IMR-90 (cell line): ENCODE results near the gene AGBL1. TPM values are rescaled to one million over a fixed set of nuclear protein-coding genes. Genes with fewer than 3 reads are reported as not detected.

Experiments used
- ATAC-seq: fragments of 200-7000 bp; cut with Tn5 transposase; 2 replicates; pipeline ENCODE4 v1.9.1; 2020; ENCODE audit warnings: low read depth, mild to moderate bottlenecking, moderate library complexity
- BruUV-seq: library from RNA; stranded (reverse); fragments of 400-500 nt; replicated peaks from 2 replicates; lab custom pipeline; 2021; lab: Mats Ljungman, UMichigan
- CTCF ChIA-PET: fragments of 300-600 bp; formaldehyde crosslinking; extraction: SDS; loops from one replicate; lab custom pipeline; 2021; ENCODE audit warnings: antibody characterized with exemption; lab: Yijun Ruan, JAX
- POLR2A ChIA-PET: fragments of 300-600 bp; sonication (Branson Sonifier 250); formaldehyde crosslinking; loops from one replicate; lab custom pipeline; 2022; ENCODE audit warnings: antibody characterized with exemption; ENCODE audit not compliant: unreplicated experiment; lab: Charles Lee
- DNase-seq: peaks from one replicate; pipeline ENCODE4 v3.0.0; 2013
- H2AFZ ChIP-seq: replicated peaks from 2 replicates; pipeline ENCODE3; 2013; ENCODE audit warnings: low read length, mild to moderate bottlenecking; ENCODE audit not compliant: poor library complexity
- H2AK5ac ChIP-seq: 2 replicates; pipeline ENCODE4 v1.6.1; 2013; ENCODE audit warnings: low read depth, low read length, inconsistent platforms
- H2AK9ac ChIP-seq: replicated peaks from 2 replicates; pipeline ENCODE3; 2013; ENCODE audit warnings: mild to moderate bottlenecking, low read depth, low read length, moderate library complexity; ENCODE audit not compliant: poor library complexity
- H2BK120ac ChIP-seq: 2 replicates; pipeline ENCODE4 v1.6.1; 2013; ENCODE audit warnings: low read depth, low read length, inconsistent platforms
- H2BK15ac ChIP-seq: 3 replicates; pipeline ENCODE4 v1.6.1; 2013; ENCODE audit warnings: low read depth, low read length, inconsistent platforms
- H2BK20ac ChIP-seq: 2 replicates; pipeline ENCODE4 v1.6.1; 2013; ENCODE audit warnings: low read depth, mild to moderate bottlenecking, inconsistent platforms, low read length, moderate library complexity
- H2BK5ac ChIP-seq: 2 replicates; pipeline ENCODE4 v1.6.1; 2013; ENCODE audit warnings: mild to moderate bottlenecking, low read depth, low read length, inconsistent platforms; ENCODE audit not compliant: poor library complexity, severe bottlenecking
- H3K14ac ChIP-seq: replicated peaks from 2 replicates; pipeline ENCODE4 v1.6.1; 2013; ENCODE audit warnings: low read depth, low read length, inconsistent platforms
- H3K18ac ChIP-seq: 2 replicates; pipeline ENCODE4 v1.6.1; 2013; ENCODE audit warnings: low read depth, low read length, control low read depth
- H3K23ac ChIP-seq: 2 replicates; pipeline ENCODE4 v1.6.1; 2013; ENCODE audit warnings: low read depth, low read length, inconsistent platforms
- H3K27ac ChIP-seq: 2 replicates; pipeline ENCODE4 v1.5.1; 2013; ENCODE audit warnings: mild to moderate bottlenecking, control low read depth, low read length; ENCODE audit not compliant: insufficient read depth
- H3K27me3 ChIP-seq: 2 replicates; pipeline ENCODE4 v1.6.1; 2013; ENCODE audit warnings: low read length; ENCODE audit not compliant: control insufficient read depth, insufficient read depth
- H3K36me3 ChIP-seq: 2 replicates; pipeline ENCODE4 v1.6.1; 2013; ENCODE audit warnings: low read length, mixed read lengths; ENCODE audit not compliant: control insufficient read depth, insufficient read depth
- H3K4ac ChIP-seq: 2 replicates; pipeline ENCODE4 v1.6.1; 2013; ENCODE audit warnings: low read depth, low read length, inconsistent platforms
- H3K4me1 ChIP-seq: 2 replicates; pipeline ENCODE4 v1.6.1; 2013; ENCODE audit warnings: low read length, mixed read lengths; ENCODE audit not compliant: control insufficient read depth, insufficient read depth
- H3K4me2 ChIP-seq: 2 replicates; pipeline ENCODE4 v1.6.1; 2013; ENCODE audit warnings: low read depth, mild to moderate bottlenecking, control low read depth, low read length, moderate library complexity
- H3K4me3 ChIP-seq: 2 replicates; pipeline ENCODE4 v1.5.1; 2013; ENCODE audit warnings: low read depth, mild to moderate bottlenecking, control low read depth, low read length, moderate library complexity; ENCODE audit not compliant: insufficient read depth
- H3K56ac ChIP-seq: 2 replicates; pipeline ENCODE4 v1.6.1; 2013; ENCODE audit warnings: low read length, inconsistent platforms; ENCODE audit not compliant: insufficient read depth; ENCODE audit errors: extremely low read depth
- H3K79me1 ChIP-seq, 2 experiments: 2 replicates each; pipeline ENCODE4 v1.6.1; 2013; ENCODE audit warnings: low read length in 2 of 2, inconsistent platforms in 1 of 2, low read depth in 1 of 2
- H3K9ac ChIP-seq: 2 replicates; pipeline ENCODE4 v1.6.1; 2013; ENCODE audit warnings: low read depth, low read length, control low read depth
- H3K9me1 ChIP-seq: 2 replicates; pipeline ENCODE4 v1.6.1; 2013; ENCODE audit warnings: low read length, inconsistent platforms; ENCODE audit not compliant: insufficient read depth
- H3K9me3 ChIP-seq: 2 replicates; pipeline ENCODE4 v1.6.1; 2013; ENCODE audit warnings: low read length; ENCODE audit not compliant: control insufficient read depth, insufficient read depth
- H4K20me1 ChIP-seq: 2 replicates; pipeline ENCODE4 v1.6.1; 2013; ENCODE audit warnings: low read length, inconsistent platforms; ENCODE audit not compliant: insufficient read depth
- H4K5ac ChIP-seq: 2 replicates; pipeline ENCODE4 v1.6.1; 2013; ENCODE audit warnings: mild to moderate bottlenecking, low read depth, low read length, control low read depth
- H4K8ac ChIP-seq, 2 experiments: 2 replicates each; pipeline ENCODE4 v1.6.1; 2013; ENCODE audit warnings: low read depth in 2 of 2, low read length in 2 of 2, control low read depth in 1 of 2, inconsistent platforms in 1 of 2
- H4K91ac ChIP-seq: 2 replicates; pipeline ENCODE4 v1.6.1; 2013; ENCODE audit warnings: low read depth, low read length, inconsistent platforms; ENCODE audit not compliant: insufficient read depth
- BHLHE40 ChIP-seq: fragments of 150-350 bp; IDR thresholded peaks from 2 replicates; pipeline ENCODE4 v1.6.1; 2016; ENCODE audit warnings: mild to moderate bottlenecking, low read depth, low read length
- CEBPB ChIP-seq: IDR thresholded peaks from 2 replicates; pipeline ENCODE4 v1.6.1; 2012; ENCODE audit warnings: low read depth, low read length, improper control_type of control experiment
- CHD1 ChIP-seq: IDR thresholded peaks from 2 replicates; pipeline ENCODE4 v1.6.1; 2012; ENCODE audit warnings: low read depth, low read length, improper control_type of control experiment
- ELK1 ChIP-seq: fragments of 150-350 bp; IDR thresholded peaks from 2 replicates; pipeline ENCODE4 v1.6.1; 2016; ENCODE audit warnings: low read depth, mild to moderate bottlenecking, low read length, moderate library complexity, borderline replicate concordance
- FOS ChIP-seq: fragments of 150-350 bp; IDR thresholded peaks from 2 replicates; pipeline ENCODE4 v1.6.1; 2016; ENCODE audit warnings: low read depth, low read length
- MAFK ChIP-seq: IDR thresholded peaks from 2 replicates; pipeline ENCODE4 v1.6.1; 2012; ENCODE audit warnings: low read depth, low read length, improper control_type of control experiment
- MAZ ChIP-seq: IDR thresholded peaks from 2 replicates; pipeline ENCODE4 v1.6.1; 2012; ENCODE audit warnings: low read depth, mild to moderate bottlenecking, low read length, improper control_type of control experiment, moderate library complexity, borderline replicate concordance
- MXI1 ChIP-seq: IDR thresholded peaks from 2 replicates; pipeline ENCODE4 v1.6.1; 2012; ENCODE audit warnings: low read depth, mild to moderate bottlenecking, low read length, moderate library complexity, borderline replicate concordance
- NFE2L2 ChIP-seq: fragments of 150-350 bp; IDR thresholded peaks from 2 replicates; pipeline ENCODE4 v1.6.1; 2016; ENCODE audit warnings: low read depth, mild to moderate bottlenecking, low read length
- POLR2A ChIP-seq: IDR thresholded peaks from 2 replicates; pipeline ENCODE4 v1.6.1; 2012; ENCODE audit warnings: mild to moderate bottlenecking, low read depth, low read length
- RAD21 ChIP-seq: IDR thresholded peaks from 2 replicates; pipeline ENCODE4 v1.6.1; 2012; ENCODE audit warnings: low read length, improper control_type of control experiment
- RCOR1 ChIP-seq: IDR thresholded peaks from 2 replicates; pipeline ENCODE4 v1.6.1; 2012; ENCODE audit warnings: mild to moderate bottlenecking, low read length, improper control_type of control experiment; ENCODE audit not compliant: insufficient replicate concordance
- WGBS, 2 experiments: methylation state at CpG; one replicate each; pipeline versions ENCODE4 v1.1.5 to v1.1.7; 2013; ENCODE audit warnings: missing lambda C conversion rate in 2 of 2; ENCODE audit not compliant: insufficient read length in 1 of 2; ENCODE audit errors: extremely low coverage in 2 of 2; 5-methylcytosine and 5-hydroxymethylcytosine counted together
- dilution Hi-C: fragments of 300-500 bp; cut with HindIII; formaldehyde crosslinking; loops from one replicate; pipeline ENCODE4 v1.14.3; 2018; ENCODE audit warnings: low sequenced_read_pairs; ENCODE audit not compliant: unreplicated experiment
- in situ Hi-C: fragments of 300-500 bp; cut with MboI; formaldehyde crosslinking; loops from 3 replicates; pipeline ENCODE4 v1.14.3; 2019; ENCODE audit warnings: low sequenced_read_pairs, inconsistent platforms, mixed read lengths
- intact Hi-C: fragments of 100-400 bp; cut with micrococcal nuclease; formaldehyde crosslinking; loops from 2 replicates; pipeline ENCODE4 v1.10.0; 2022
- polyA plus RNA-seq, 3 experiments: library from polyadenylated mRNA; depleted of rRNA; stranded (reverse); fragments of >200 nt; gene quantifications; 2 replicates each; pipeline ENCODE4 v1.2.3, GENCODE V29; 2012; ENCODE audit warnings: low replicate concordance in 1 of 3
- total RNA-seq: library from RNA; depleted of rRNA; stranded (reverse); fragments of >200 nt; gene quantifications from 2 replicates; pipeline ENCODE4 v1.2.3, GENCODE V29; 2012
- TF ChIP-seq, protein P1 (sequence below): conservative IDR thresholded peaks from 2 replicates; pipeline ENCODE4 v1.5.1; 2012; ENCODE audit warnings: mild to moderate bottlenecking, low read depth, low read length, improper control_type of control experiment

AGBL1 gene
- total and polyA plus RNA-seq, 2 of the 4 experiments (the other 2 are of a cell fraction): not detected

DNA sequence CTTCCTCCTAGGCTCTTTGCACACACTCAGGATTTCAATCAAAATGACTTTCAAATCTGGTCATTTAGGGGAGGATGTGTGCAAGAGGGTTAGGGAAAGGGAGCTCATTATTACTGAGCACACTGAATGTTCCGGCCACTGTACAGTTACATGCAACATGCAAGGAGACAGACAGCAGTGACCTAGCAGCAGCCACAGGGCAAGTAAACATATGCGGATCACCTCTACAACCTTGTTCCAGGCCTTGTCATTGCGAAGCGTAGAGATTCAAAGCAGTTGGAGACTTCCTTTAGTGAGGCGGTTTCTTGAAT, 837.6 kb downstream of the AGBL1 start:
- dilution Hi-C loops: no loop called here
- no TSS peak for BruUV-seq
- no peak overlapping the region for H3K4ac ChIP-seq
- 43% methylated on average over 1 of the region's 5 CpGs; no CpG with 5 or more reads in 1 of the 2 experiments for WGBS, 2 experiments
- ChIA-PET POLR2A (no interaction called here), CTCF (no interaction called here)
- no peak overlapping the region for H2AK9ac ChIP-seq
- H3K56ac ChIP-seq: no peak overlapping the region
- H3K23ac ChIP-seq: no peak overlapping the region
- no peaks in the 10 kb centered on the region for H3K9me1 ChIP-seq
- peaks cover 7% of the 10 kb centered on the region for H3K9me3 ChIP-seq
- H3K4me3 ChIP-seq: no peak overlapping the region
- H3K9ac ChIP-seq: no peak overlapping the region
- no peak overlapping the region for H4K8ac ChIP-seq
- intact Hi-C loops: loop anchor here (10.0 kb wide), 1 partner anchor 1357 kb away; no protein-coding TSS in a partner anchor
- H3K18ac ChIP-seq: no peak overlapping the region
- H3K79me1 ChIP-seq: no peaks in the 10 kb centered on the region
- in situ Hi-C loops: no loop called here
- no peak overlapping the region for H2BK5ac ChIP-seq
- H3K14ac ChIP-seq: no peak overlapping the region
- H2AFZ ChIP-seq: no peak overlapping the region
- no peaks in the 10 kb centered on the region for H4K20me1 ChIP-seq
- no peak overlapping the region for H2AK5ac ChIP-seq
- no peaks in the 10 kb centered on the region for H3K4me1 ChIP-seq
- TF ChIP-seq NFE2L2 (no peak), CHD1 (no peak), MAZ (no peak), MXI1 (no peak), RAD21 (no peak), FOS (no peak), RCOR1 (no peak), POLR2A (no peak), BHLHE40 (no peak), CEBPB (no peak), ELK1 (no peak), MAFK (no peak)
- TF ChIP-seq, protein P1, sequence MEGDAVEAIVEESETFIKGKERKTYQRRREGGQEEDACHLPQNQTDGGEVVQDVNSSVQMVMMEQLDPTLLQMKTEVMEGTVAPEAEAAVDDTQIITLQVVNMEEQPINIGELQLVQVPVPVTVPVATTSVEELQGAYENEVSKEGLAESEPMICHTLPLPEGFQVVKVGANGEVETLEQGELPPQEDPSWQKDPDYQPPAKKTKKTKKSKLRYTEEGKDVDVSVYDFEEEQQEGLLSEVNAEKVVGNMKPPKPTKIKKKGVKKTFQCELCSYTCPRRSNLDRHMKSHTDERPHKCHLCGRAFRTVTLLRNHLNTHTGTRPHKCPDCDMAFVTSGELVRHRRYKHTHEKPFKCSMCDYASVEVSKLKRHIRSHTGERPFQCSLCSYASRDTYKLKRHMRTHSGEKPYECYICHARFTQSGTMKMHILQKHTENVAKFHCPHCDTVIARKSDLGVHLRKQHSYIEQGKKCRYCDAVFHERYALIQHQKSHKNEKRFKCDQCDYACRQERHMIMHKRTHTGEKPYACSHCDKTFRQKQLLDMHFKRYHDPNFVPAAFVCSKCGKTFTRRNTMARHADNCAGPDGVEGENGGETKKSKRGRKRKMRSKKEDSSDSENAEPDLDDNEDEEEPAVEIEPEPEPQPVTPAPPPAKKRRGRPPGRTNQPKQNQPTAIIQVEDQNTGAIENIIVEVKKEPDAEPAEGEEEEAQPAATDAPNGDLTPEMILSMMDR: no peak
- no peak overlapping the region for H3K4me2 ChIP-seq
- H3K27me3 ChIP-seq: no peaks in the 10 kb centered on the region
- no peak overlapping the region for H4K5ac ChIP-seq
- ATAC-seq (no peak), DNase-seq (no peak)
- no peak overlapping the region for H4K91ac ChIP-seq
- no peak overlapping the region for H3K27ac ChIP-seq
- H2BK15ac ChIP-seq: no peak overlapping the region
- no peak overlapping the region for H2BK20ac ChIP-seq
- no peaks in the 10 kb centered on the region for H3K36me3 ChIP-seq
- H2BK120ac ChIP-seq: no peak overlapping the region
